Measurements from ENCODE around the gene CSRP3.

The CSRP3 gene

DNA sequence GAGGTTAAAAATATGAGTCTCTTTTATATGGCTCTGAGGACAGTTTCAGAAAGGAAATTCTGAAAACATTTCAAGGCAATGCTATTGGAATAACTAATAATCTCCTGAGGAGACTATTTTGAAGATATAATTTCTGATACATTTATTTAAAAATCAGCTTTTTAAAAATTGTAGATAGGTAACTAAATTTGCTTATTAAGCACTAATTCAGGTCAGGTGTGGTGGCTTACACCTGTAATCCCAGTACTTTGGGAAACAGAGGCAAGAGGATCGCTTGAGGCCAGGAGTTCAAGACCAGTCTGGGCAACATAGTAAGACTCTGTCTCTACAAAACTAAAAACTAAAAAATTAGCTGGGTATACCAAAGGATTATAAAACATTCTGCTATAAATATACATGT lies 67.8 kb downstream of the CSRP3 start:
- Histone ChIP-seq H3K36me3 (replicated peaks) (no peaks in the 10 kb centered on the region), H3K27me3 (replicated peaks) (no peaks in the 10 kb centered on the region), H3K27ac (no peak overlapping the region), H3K4me3 (ENCODE audit: low read depth, low read length) (no peak overlapping the region)
- no peak for DNase-seq
- TF ChIP-seq, protein P1, sequence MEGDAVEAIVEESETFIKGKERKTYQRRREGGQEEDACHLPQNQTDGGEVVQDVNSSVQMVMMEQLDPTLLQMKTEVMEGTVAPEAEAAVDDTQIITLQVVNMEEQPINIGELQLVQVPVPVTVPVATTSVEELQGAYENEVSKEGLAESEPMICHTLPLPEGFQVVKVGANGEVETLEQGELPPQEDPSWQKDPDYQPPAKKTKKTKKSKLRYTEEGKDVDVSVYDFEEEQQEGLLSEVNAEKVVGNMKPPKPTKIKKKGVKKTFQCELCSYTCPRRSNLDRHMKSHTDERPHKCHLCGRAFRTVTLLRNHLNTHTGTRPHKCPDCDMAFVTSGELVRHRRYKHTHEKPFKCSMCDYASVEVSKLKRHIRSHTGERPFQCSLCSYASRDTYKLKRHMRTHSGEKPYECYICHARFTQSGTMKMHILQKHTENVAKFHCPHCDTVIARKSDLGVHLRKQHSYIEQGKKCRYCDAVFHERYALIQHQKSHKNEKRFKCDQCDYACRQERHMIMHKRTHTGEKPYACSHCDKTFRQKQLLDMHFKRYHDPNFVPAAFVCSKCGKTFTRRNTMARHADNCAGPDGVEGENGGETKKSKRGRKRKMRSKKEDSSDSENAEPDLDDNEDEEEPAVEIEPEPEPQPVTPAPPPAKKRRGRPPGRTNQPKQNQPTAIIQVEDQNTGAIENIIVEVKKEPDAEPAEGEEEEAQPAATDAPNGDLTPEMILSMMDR (IDR thresholded peaks at IDR 0.05; ENCODE audit: low read depth, low read length, missing control alignments), result no peak
- in situ Hi-C loops (cut with HindIII; ENCODE audit: low pct_ligation_motif_present, low sequenced_read_pairs), result no loop called here
